Activated CD4-positive, alpha-beta T cell treated with anti-CD3 and anti-CD28 coated beads, Interleukin-2, amount 10 ng/mL, durations not matched to agents 7 days and 5 days (primary cell): ENCODE data around the gene SAAL1. TPM values are rescaled to one million over a fixed set of nuclear protein-coding genes. Genes with fewer than 3 reads are reported as not detected.

Experiments used
- CTCF ChIA-PET: fragments of 350-600 bp; sonication (Branson Sonifier 250); formaldehyde crosslinking; loops from one replicate; lab custom pipeline; 2021; ENCODE audit warnings: antibody characterized with exemption; lab: Charles Lee
- POLR2A ChIA-PET: fragments of 350-600 bp; sonication (Branson Sonifier 250); formaldehyde crosslinking; loops from one replicate; lab custom pipeline; 2021; ENCODE audit warnings: antibody characterized with exemption; lab: Charles Lee
- DNase-seq: peaks from one replicate; pipeline ENCODE4 v3.0.0-alpha.2; 2020
- H3K27ac Mint-ChIP-seq: one replicate; pipeline ENCODE4 v1.8.0; 2021; ENCODE audit warnings: mild to moderate bottlenecking, moderate library complexity, mixed read lengths
- H3K27me3 Mint-ChIP-seq: one replicate; pipeline ENCODE4 v1.8.0; 2021; ENCODE audit warnings: mixed read lengths
- H3K36me3 Mint-ChIP-seq: one replicate; pipeline ENCODE4 v1.8.0; 2021; ENCODE audit warnings: low read depth, mixed read lengths
- H3K4me1 Mint-ChIP-seq: one replicate; pipeline ENCODE4 v1.8.0; 2021; ENCODE audit warnings: mixed read lengths
- H3K4me3 Mint-ChIP-seq: one replicate; pipeline ENCODE4 v1.8.0; 2021; ENCODE audit warnings: mild to moderate bottlenecking, moderate library complexity, mixed read lengths
- H3K9me3 Mint-ChIP-seq: one replicate; pipeline ENCODE4 v1.8.0; 2021; ENCODE audit warnings: mixed read lengths
- total RNA-seq, 2 experiments: library from RNA; stranded (reverse); gene quantifications; one replicate each; pipeline ENCODE4 v1.2.3, GENCODE V29; 2021

Gene SAAL1
- total RNA-seq, 2 experiments from 2014 or later: 25.2 to 26.6 TPM

GRCh38 chr11:18036456-18036855 is 69.4 kb downstream of the SAAL1 start:
- no peaks in the 10 kb centered on the region for H3K9me3 Mint-ChIP-seq
- POLR2A ChIA-PET: no interaction called here
- no peak overlapping the region for H3K4me3 Mint-ChIP-seq
- no peak for DNase-seq
- H3K4me1 Mint-ChIP-seq: no peaks in the 10 kb centered on the region
- no peak overlapping the region for H3K27ac Mint-ChIP-seq
- CTCF ChIA-PET: no interaction called here
- no peaks in the 10 kb centered on the region for H3K36me3 Mint-ChIP-seq
- peaks cover 4% of the 10 kb centered on the region for H3K27me3 Mint-ChIP-seq

Other genes with a start within 250 kb of the SAAL1 start
- gene SERGEF, start 93.0 kb downstream of the SAAL1 start, total RNA-seq: 10 to 100 TPM; 33.7 to 33.9 TPM
- under 1 TPM; 0.23 to 0.35 TPM for gene TPH1, start 59.8 kb downstream of the SAAL1 start, total RNA-seq
- not detected for gene MRGPRX3, start 26.5 kb upstream of the SAAL1 start, total RNA-seq
- not detected for gene MRGPRX4, start 66.8 kb upstream of the SAAL1 start, total RNA-seq
- not detected for gene SAA4, start 130.7 kb upstream of the SAAL1 start, total RNA-seq
- under 1 TPM in 1 of 2 experiments, not detected in 1; 0.27 TPM for gene SAA2, start 142.6 kb upstream of the SAAL1 start, total RNA-seq
- gene SAA1, start 160.2 kb upstream of the SAAL1 start, total RNA-seq: not detected
- gene HPS5, start 216.1 kb upstream of the SAAL1 start, total RNA-seq: 10 to 100 TPM; 17.6 TPM
- 10 to 100 TPM; 50.6 to 57.6 TPM for gene GTF2H1, start 216.5 kb upstream of the SAAL1 start, total RNA-seq